Iris pigment epithelial cell (primary cell): ENCODE data around the gene BAG3.
A peak's percentile ranks its signal among the peaks of the same experiment; 100 is the strongest.

Experiments used
- DNase-seq: peaks from one replicate; pipeline ENCODE4 v3.0.0-alpha.2; 2011; ENCODE audit warnings: low read depth

BAG3 gene

GRCh38 chr10:119667562-119668328 is 16.6 kb downstream of the BAG3 start:
- peak; percentile 97 for DNase-seq

GRCh38 chr10:119668461-119668860 is 17.3 kb downstream of the BAG3 start:
- no peak for DNase-seq

- DNase-seq, result no peak
Observed at GRCh38 chr10:119669331-119669730, 18.2 kb downstream of the BAG3 start.

- no peak for DNase-seq
Observed at GRCh38 chr10:119669975-119670640, 18.9 kb downstream of the BAG3 start.

GRCh38 chr10:119670717-119671116 is 19.5 kb downstream of the BAG3 start:
- no peak for DNase-seq

GRCh38 chr10:119671381-119671780 is 20.2 kb downstream of the BAG3 start:
- DNase-seq, result no peak

- no peak for DNase-seq
Observed at GRCh38 chr10:119672291-119672690, 21.1 kb downstream of the BAG3 start.

- no peak for DNase-seq
Observed at GRCh38 chr10:119673271-119673670, 22.1 kb downstream of the BAG3 start.

GRCh38 chr10:119675483-119676170 is 24.4 kb downstream of the BAG3 start:
- DNase-seq, result no peak

- no peak for DNase-seq
Observed at GRCh38 chr10:119677126-119677525, 25.9 kb downstream of the BAG3 start.

GRCh38 chr10:119677904-119678755 is 26.9 kb downstream of the BAG3 start:
- DNase-seq, result no peak

GRCh38 chr10:119679480-119679829 is 28.3 kb downstream of the BAG3 start:
- DNase-seq, result no peak

- peak; percentile 72 for DNase-seq
Observed at GRCh38 chr10:119680050-119680449, 28.9 kb downstream of the BAG3 start.

- no peak for DNase-seq
Observed at GRCh38 chr10:119680650-119681081, 29.5 kb downstream of the BAG3 start.

GRCh38 chr10:119686465-119687191 is 35.4 kb downstream of the BAG3 start:
- peak; percentile 92 for DNase-seq

GRCh38 chr10:119687192-119688032 is 36.2 kb downstream of the BAG3 start:
- DNase-seq, result peak; percentile 54

GRCh38 chr10:119688033-119688508 is 36.9 kb downstream of the BAG3 start:
- DNase-seq, result no peak

- DNase-seq, result no peak
Observed at GRCh38 chr10:119689016-119689580, 37.9 kb downstream of the BAG3 start.

- no peak for DNase-seq
Observed at GRCh38 chr10:119691726-119692125, 40.5 kb downstream of the BAG3 start.
